Calu3 (cell line): Measurements from ENCODE around the gene GRK3. TPM values are rescaled to one million over a fixed set of nuclear protein-coding genes. Genes with fewer than 3 reads are reported as not detected.
"Not testable (repeated sequence)": the region's sequence is repeated elsewhere in the genome, so short reads cannot be mapped to it uniquely, and the experiment has no call there.

Experiments
- BruUV-seq: library from RNA; stranded (reverse); fragments of 400-500 nt; replicated peaks from 2 replicates; lab custom pipeline; 2021; lab: Mats Ljungman, UMichigan
- CTCF ChIA-PET: fragments of 300-600 bp; sonication (Branson Sonifier 250); formaldehyde crosslinking; loops from one replicate; lab custom pipeline; 2022; ENCODE audit warnings: antibody characterized with exemption; lab: Charles Lee
- DNase-seq: peaks from one replicate; pipeline ENCODE4 v3.0.0; 2022
- H3K27ac Mint-ChIP-seq: one replicate; pipeline ENCODE4 v1.8.0; 2022; ENCODE audit warnings: mixed read lengths; ENCODE audit not compliant: unreplicated experiment
- H3K27me3 Mint-ChIP-seq: one replicate; pipeline ENCODE4 v1.8.0; 2022; ENCODE audit warnings: mixed read lengths; ENCODE audit not compliant: unreplicated experiment
- H3K36me3 Mint-ChIP-seq: one replicate; pipeline ENCODE4 v1.8.0; 2022; ENCODE audit warnings: mild to moderate bottlenecking, moderate library complexity, mixed read lengths; ENCODE audit not compliant: insufficient read depth, unreplicated experiment
- H3K4me1 Mint-ChIP-seq: one replicate; pipeline ENCODE4 v1.8.0; 2022; ENCODE audit warnings: mild to moderate bottlenecking, low read depth, mixed read lengths; ENCODE audit not compliant: unreplicated experiment
- H3K4me3 Mint-ChIP-seq: one replicate; pipeline ENCODE4 v1.8.0; 2022; ENCODE audit warnings: mild to moderate bottlenecking, low read depth, moderate library complexity, mixed read lengths; ENCODE audit not compliant: unreplicated experiment
- H3K9me3 Mint-ChIP-seq: one replicate; pipeline ENCODE4 v1.8.0; 2022; ENCODE audit warnings: low read depth, mixed read lengths; ENCODE audit not compliant: unreplicated experiment
- intact Hi-C: fragments of 100-400 bp; cut with micrococcal nuclease; formaldehyde crosslinking; loops from one replicate; pipeline ENCODE4 v1.10.0; 2022; ENCODE audit not compliant: unreplicated experiment
- total RNA-seq: library from RNA; stranded (reverse); gene quantifications from 2 replicates; pipeline ENCODE4 v1.2.3, GENCODE V29; 2022
- TF ChIP-seq, protein P1 (sequence below): fragments of 200-600 bp; IDR thresholded peaks from one replicate; pipeline ENCODE4 v1.8.0; 2022; ENCODE audit warnings: antibody characterized with exemption; ENCODE audit not compliant: unreplicated experiment

The GRK3 gene
- total RNA-seq, 1 experiment from 2014 or later = 12.0 TPM

DNA sequence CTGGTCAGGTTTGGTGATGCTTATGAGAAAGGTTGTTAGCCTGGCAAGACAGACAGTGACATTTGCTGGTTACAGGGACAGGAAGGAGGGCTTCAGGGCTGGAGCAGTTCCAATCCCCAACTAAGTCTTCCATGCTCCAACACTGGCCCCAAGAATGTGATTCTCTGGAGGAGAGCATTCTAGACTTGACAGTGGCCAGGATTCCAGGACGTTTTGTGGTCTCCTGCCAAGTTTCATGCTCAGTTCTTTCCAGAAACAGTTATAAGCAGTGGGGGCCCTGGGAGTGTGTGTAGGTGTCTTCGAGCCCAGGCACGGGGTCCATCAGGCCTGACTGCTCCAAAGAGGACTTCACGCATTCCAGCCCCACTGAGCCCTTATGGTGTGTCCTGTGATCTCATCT lies 8.9 kb upstream of the GRK3 start:
- peaks cover 20% of the 10 kb centered on the region for H3K27me3 Mint-ChIP-seq
- H3K36me3 Mint-ChIP-seq = no peaks in the 10 kb centered on the region
- intact Hi-C loops = no loop called here
- TF ChIP-seq, protein P1, sequence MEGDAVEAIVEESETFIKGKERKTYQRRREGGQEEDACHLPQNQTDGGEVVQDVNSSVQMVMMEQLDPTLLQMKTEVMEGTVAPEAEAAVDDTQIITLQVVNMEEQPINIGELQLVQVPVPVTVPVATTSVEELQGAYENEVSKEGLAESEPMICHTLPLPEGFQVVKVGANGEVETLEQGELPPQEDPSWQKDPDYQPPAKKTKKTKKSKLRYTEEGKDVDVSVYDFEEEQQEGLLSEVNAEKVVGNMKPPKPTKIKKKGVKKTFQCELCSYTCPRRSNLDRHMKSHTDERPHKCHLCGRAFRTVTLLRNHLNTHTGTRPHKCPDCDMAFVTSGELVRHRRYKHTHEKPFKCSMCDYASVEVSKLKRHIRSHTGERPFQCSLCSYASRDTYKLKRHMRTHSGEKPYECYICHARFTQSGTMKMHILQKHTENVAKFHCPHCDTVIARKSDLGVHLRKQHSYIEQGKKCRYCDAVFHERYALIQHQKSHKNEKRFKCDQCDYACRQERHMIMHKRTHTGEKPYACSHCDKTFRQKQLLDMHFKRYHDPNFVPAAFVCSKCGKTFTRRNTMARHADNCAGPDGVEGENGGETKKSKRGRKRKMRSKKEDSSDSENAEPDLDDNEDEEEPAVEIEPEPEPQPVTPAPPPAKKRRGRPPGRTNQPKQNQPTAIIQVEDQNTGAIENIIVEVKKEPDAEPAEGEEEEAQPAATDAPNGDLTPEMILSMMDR = no peak
- BruUV-seq = no TSS peak
- no peaks in the 10 kb centered on the region for H3K9me3 Mint-ChIP-seq
- DNase-seq = no peak
- CTCF ChIA-PET = no interaction called here
- no peak overlapping the region for H3K27ac Mint-ChIP-seq
- H3K4me1 Mint-ChIP-seq = no peaks in the 10 kb centered on the region
- no peak overlapping the region for H3K4me3 Mint-ChIP-seq

DNA sequence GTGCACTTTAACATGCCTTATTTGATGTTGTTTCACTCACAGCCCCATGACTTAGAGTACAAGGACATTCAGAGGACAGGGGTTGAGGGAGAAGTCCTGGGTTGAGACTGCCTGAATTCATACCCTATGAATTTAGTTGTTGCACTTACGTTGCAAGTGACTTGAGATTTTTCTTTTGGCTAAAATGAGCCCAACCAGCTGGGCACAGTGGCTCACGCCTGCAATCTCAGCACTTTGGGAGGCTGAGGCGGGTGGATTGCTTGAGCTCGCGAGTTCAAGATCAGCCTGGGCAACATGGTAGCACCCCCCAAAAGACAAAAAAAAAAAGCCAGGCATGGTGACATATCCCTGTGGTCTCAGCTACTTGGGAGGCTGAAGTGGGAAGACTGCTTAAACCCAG lies 7.3 kb upstream of the GRK3 start:
- BruUV-seq = no TSS peak
- Mint-ChIP-seq H3K36me3 (no peaks in the 10 kb centered on the region), H3K9me3 (no peaks in the 10 kb centered on the region), H3K27me3 (peaks cover 32% of the 10 kb centered on the region), H3K4me1 (no peaks in the 10 kb centered on the region), H3K27ac (no peak overlapping the region), H3K4me3 (no peak overlapping the region)
- TF ChIP-seq, protein P1 = no peak
- DNase-seq = no peak
- intact Hi-C loops = no loop called here
- CTCF ChIA-PET = no interaction called here

DNA sequence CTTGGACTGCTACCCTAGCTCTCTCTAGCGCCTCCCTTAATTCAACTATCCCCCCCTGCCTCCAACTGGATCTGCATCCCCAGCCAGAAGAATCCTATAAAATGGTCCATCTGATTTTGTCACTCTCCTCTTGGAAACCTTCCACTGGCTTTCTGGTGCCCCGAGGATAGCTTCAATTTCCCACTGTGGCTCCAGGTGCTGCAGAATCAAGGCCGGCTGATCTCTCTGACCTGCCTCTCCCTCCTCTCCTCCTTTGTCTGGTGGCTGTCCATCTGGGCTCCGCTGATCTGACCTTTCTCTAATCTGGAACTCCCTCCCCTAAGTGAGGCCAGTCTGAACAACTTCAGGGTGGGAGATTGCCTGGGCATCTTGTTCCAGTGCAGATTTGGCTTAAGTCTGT lies 6.1 kb upstream of the GRK3 start:
- Mint-ChIP-seq H3K36me3 (no peaks in the 10 kb centered on the region), H3K4me3 (no peak overlapping the region), H3K9me3 (no peaks in the 10 kb centered on the region), H3K27me3 (peaks cover 36% of the 10 kb centered on the region), H3K27ac (no peak overlapping the region), H3K4me1 (no peaks in the 10 kb centered on the region)
- CTCF ChIA-PET = no interaction called here
- intact Hi-C loops = no loop called here
- TF ChIP-seq, protein P1 = no peak
- no peak for DNase-seq
- no TSS peak for BruUV-seq

DNA sequence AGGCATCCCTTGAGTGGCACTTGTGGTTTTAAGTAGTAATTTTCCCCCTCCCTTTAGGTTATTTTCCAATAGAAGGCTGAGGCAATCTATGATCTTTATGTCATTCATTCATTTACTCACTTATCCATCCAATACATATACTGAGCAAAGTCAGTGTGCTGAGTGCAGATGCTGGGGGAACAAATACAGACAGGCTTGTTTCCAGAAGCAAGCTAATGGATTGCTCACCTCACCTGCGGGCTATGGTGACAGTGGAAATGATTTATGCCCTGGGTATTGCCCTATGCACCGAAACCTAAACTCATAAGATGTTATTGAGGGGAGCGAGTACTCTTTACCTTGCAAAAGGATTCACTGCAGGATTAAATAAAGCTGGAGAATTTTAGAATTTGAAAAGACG lies 4.6 kb upstream of the GRK3 start:
- H3K4me3 Mint-ChIP-seq, H3K4me1 Mint-ChIP-seq, BruUV-seq, CTCF ChIA-PET, intact Hi-C loops, H3K9me3 Mint-ChIP-seq, DNase-seq, H3K27ac Mint-ChIP-seq: not testable (repeated sequence)
- H3K27me3 Mint-ChIP-seq = peaks cover 44% of the 10 kb centered on the region
- H3K36me3 Mint-ChIP-seq = peaks cover 10% of the 10 kb centered on the region

DNA sequence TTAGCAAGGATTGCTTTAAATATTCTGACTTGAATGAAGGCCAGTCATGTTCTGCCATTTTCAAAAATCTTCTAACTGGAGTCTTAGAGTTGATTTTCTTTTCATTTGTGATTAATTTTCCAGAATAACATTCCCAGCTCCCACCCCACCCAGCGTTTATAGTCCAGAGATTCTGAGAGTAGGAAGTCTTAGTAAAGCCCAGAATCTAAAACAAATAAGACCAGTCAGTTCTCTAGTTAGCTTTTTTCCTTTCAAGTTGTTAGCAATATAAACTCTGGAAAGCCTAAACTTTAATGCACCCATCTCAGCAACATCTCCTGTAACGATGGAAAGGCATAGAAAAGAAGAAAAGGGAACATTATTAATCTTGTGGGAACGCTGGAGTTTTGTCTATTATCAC lies 3.3 kb upstream of the GRK3 start:
- H3K4me3 Mint-ChIP-seq, DNase-seq, intact Hi-C loops, BruUV-seq, CTCF ChIA-PET, H3K9me3 Mint-ChIP-seq, H3K27ac Mint-ChIP-seq: not testable (repeated sequence)
- peaks cover 21% of the 10 kb centered on the region for H3K4me1 Mint-ChIP-seq
- peaks cover 19% of the 10 kb centered on the region for H3K36me3 Mint-ChIP-seq
- peaks cover 56% of the 10 kb centered on the region for H3K27me3 Mint-ChIP-seq

DNA sequence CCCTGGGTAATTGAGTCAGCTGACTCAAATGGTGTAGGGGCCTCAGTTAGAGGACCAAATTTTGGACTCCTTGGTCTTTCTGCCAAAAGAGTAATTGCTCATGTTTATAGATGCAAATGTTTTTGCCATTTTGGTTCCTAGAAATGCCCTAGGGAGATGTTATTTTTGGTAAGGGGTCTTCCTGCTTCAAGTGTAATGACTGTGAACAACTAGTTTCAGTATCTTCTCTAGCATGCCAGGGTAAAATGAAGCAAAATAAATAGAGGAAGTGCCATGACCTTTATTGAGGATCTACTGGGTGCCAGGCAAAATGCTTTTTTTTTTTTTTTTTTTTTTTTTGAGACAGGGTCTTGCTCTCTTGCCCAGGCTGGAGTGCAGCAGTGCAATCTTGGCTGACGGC lies 2.5 kb upstream of the GRK3 start:
- H3K4me3 Mint-ChIP-seq, intact Hi-C loops, H3K9me3 Mint-ChIP-seq, BruUV-seq, H3K27ac Mint-ChIP-seq, DNase-seq: not testable (repeated sequence)
- Mint-ChIP-seq H3K36me3 (peaks cover 19% of the 10 kb centered on the region), H3K4me1 (peaks cover 24% of the 10 kb centered on the region), H3K27me3 (peaks cover 56% of the 10 kb centered on the region)
- CTCF ChIA-PET = interaction anchor here (0.6 kb wide), 1 partner anchor 1580 kb away, joined by 3 read pairs; no protein-coding TSS in a partner anchor

DNA sequence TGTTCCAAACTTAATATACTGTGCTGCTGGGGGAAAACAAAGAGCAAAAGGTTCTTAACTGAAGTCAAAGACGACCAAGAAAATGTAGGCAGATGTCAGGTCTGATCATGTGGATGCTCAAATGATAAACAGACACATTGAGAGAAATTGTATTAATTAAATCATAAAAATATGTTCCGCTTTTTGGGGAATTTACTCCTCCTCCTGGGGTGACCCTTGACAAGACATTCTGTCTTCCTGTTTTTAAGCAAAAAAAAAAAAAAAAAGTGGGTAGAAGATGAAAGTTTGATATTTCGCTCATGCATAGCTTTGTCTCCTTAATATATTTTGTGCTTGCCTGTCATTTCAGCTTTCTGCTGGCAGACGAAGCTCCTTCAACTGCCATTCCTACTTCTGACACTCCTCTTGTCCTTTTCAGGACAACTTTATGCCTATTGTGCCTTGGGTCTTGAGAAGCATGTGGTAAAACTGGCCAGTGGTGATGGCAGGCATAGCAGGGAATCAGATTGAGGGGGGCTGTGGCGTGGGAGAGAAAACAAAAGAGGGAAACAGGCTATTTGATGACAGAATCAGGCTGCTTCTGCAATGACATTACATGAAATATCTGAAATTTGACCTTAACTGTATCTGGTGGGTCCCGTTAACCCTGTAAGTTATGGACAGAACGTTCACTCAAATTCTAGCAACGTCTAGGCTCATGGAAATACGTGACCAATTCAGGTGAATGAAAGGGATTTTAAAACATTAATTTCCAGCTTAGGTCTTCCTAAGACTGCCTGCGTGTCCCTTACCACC lies 1.3 kb upstream of the GRK3 start:
- intact Hi-C loops, DNase-seq, BruUV-seq, H3K9me3 Mint-ChIP-seq, H3K27ac Mint-ChIP-seq: not testable (repeated sequence)
- H3K4me3 Mint-ChIP-seq = peak overlapping the region; percentile 89
- H3K4me1 Mint-ChIP-seq = peaks cover 24% of the 10 kb centered on the region
- peaks cover 19% of the 10 kb centered on the region for H3K36me3 Mint-ChIP-seq
- CTCF ChIA-PET = interaction anchor here (0.6 to 1.7 kb wide), 3 partner anchors 61 to 216 kb away, joined by 3 to 4 read pairs (median 3); no protein-coding TSS in a partner anchor
- H3K27me3 Mint-ChIP-seq = peaks cover 48% of the 10 kb centered on the region
